Mammary epithelial cell (primary cell): ENCODE results near the gene BLOC1S6.

Experiments
- EZH2 ChIP-seq: IDR thresholded peaks from 2 replicates; pipeline ENCODE4 v1.6.1; 2012; ENCODE audit warnings: low read length, inconsistent platforms, borderline replicate concordance
- TF ChIP-seq, protein P1 (sequence below), 2 donors: IDR thresholded peaks in 1 of 2; conservative IDR thresholded peaks in 1 of 2; 2 replicates each; pipeline ENCODE4 v1.5.1; 2011 to 2012; ENCODE audit warnings: inconsistent platforms in 2 of 2, low read length in 2 of 2, mild to moderate bottlenecking in 2 of 2, control low read depth in 1 of 2, low read depth in 1 of 2; ENCODE audit not compliant: insufficient read depth in 1 of 2; ENCODE audit errors: extremely low read depth in 1 of 2

DNA sequence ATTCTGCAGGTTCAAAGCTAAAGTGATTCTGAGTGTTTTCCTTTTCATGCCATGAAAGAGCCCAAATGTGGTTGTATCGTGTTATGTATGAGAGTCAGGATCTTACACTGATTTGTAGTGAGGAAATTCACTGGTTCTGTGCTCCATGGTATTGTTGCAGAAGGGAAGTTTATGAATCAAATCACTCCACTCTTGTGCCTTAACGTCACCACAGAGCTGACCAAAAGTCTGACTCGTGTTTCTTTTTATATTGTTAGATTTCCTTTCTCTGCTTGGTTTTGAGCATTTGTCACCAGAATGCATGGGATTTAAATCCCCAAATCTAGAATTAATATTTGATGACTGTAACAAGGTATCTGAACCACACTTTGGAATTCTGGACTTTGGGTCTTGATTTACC lies 35.5 kb upstream of the BLOC1S6 start:
- TF ChIP-seq, protein P1, sequence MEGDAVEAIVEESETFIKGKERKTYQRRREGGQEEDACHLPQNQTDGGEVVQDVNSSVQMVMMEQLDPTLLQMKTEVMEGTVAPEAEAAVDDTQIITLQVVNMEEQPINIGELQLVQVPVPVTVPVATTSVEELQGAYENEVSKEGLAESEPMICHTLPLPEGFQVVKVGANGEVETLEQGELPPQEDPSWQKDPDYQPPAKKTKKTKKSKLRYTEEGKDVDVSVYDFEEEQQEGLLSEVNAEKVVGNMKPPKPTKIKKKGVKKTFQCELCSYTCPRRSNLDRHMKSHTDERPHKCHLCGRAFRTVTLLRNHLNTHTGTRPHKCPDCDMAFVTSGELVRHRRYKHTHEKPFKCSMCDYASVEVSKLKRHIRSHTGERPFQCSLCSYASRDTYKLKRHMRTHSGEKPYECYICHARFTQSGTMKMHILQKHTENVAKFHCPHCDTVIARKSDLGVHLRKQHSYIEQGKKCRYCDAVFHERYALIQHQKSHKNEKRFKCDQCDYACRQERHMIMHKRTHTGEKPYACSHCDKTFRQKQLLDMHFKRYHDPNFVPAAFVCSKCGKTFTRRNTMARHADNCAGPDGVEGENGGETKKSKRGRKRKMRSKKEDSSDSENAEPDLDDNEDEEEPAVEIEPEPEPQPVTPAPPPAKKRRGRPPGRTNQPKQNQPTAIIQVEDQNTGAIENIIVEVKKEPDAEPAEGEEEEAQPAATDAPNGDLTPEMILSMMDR (conservative IDR thresholded peaks at IDR 0.05 in 1 of 2, IDR thresholded peaks at IDR 0.05 in 1 of 2; ENCODE audit: extremely low read depth in 1 of 2, insufficient read depth in 1 of 2, low read depth in 1 of 2, low read length in 2 of 2): no peak
- no peak for TF ChIP-seq EZH2
